GM19351 (cell line): ENCODE data around the gene FATE1.

Source experiments
- ATAC-seq: cut with Tn5 transposase; IDR thresholded peaks from one replicate; pipeline ENCODE4 v1.9.1; 2021; ENCODE audit warnings: mild to moderate bottlenecking, moderate library complexity; ENCODE audit not compliant: unreplicated experiment

FATE1 gene

GRCh38 chrX:151741606-151742005 is 25.8 kb downstream of the FATE1 start:
- no peak for ATAC-seq

- no peak for ATAC-seq
Measured at GRCh38 chrX:151742311-151742710, 26.5 kb downstream of the FATE1 start.

GRCh38 chrX:151743651-151744470 is 28.0 kb downstream of the FATE1 start:
- ATAC-seq, result no peak

- ATAC-seq, result no peak
Measured at GRCh38 chrX:151745651-151746050, 29.8 kb downstream of the FATE1 start.

- no peak for ATAC-seq
Measured at GRCh38 chrX:151746502-151746901, 30.7 kb downstream of the FATE1 start.

GRCh38 chrX:151750511-151750910 is 34.7 kb downstream of the FATE1 start:
- ATAC-seq, result no peak

- no peak for ATAC-seq
Measured at GRCh38 chrX:151752847-151753246, 37.0 kb downstream of the FATE1 start.

- ATAC-seq, result peak; percentile 85
Measured at GRCh38 chrX:151753313-151754046, 37.6 kb downstream of the FATE1 start.

- ATAC-seq, result no peak
Measured at GRCh38 chrX:151754047-151754429, 38.2 kb downstream of the FATE1 start.

GRCh38 chrX:151754641-151755215 is 38.9 kb downstream of the FATE1 start:
- ATAC-seq, result no peak

GRCh38 chrX:151759041-151759708 is 43.3 kb downstream of the FATE1 start:
- no peak for ATAC-seq

- ATAC-seq, result no peak
Measured at GRCh38 chrX:151762802-151763201, 47.0 kb downstream of the FATE1 start.

GRCh38 chrX:151763711-151764110 is 47.9 kb downstream of the FATE1 start:
- no peak for ATAC-seq

- no peak for ATAC-seq
Measured at GRCh38 chrX:151765026-151765425, 49.2 kb downstream of the FATE1 start.

GRCh38 chrX:151771726-151772125 is 55.9 kb downstream of the FATE1 start:
- ATAC-seq, result no peak
